Mesendoderm (in vitro differentiated cells): ENCODE data around the gene CACNA1C.

Experiments
- DNase-seq: peaks from one replicate; pipeline ENCODE4 v3.0.0; 2013
- H2AK5ac ChIP-seq: 2 replicates; pipeline ENCODE4 v1.6.1; 2013; ENCODE audit warnings: low read length, inconsistent platforms
- H2BK120ac ChIP-seq: 2 replicates; pipeline ENCODE4 v1.6.1; 2013; ENCODE audit warnings: low read depth, mild to moderate bottlenecking, low read length, moderate library complexity, mixed read lengths
- H2BK15ac ChIP-seq: replicated peaks from 2 replicates; pipeline ENCODE4 v1.6.1; 2013; ENCODE audit warnings: low read depth, mild to moderate bottlenecking, moderate library complexity
- H2BK5ac ChIP-seq: 2 replicates; pipeline ENCODE4 v1.6.1; 2013; ENCODE audit warnings: low read length, inconsistent platforms
- H3K18ac ChIP-seq: 2 replicates; pipeline ENCODE4 v1.6.1; 2013; ENCODE audit warnings: mild to moderate bottlenecking, low read length, mixed read lengths
- H3K23ac ChIP-seq: one replicate; pipeline ENCODE4 v1.6.1; 2013; ENCODE audit warnings: low read length
- H3K27ac ChIP-seq: 2 replicates; pipeline ENCODE4 v1.5.1; 2013; ENCODE audit warnings: low read depth, mild to moderate bottlenecking, inconsistent platforms, low read length, moderate library complexity
- H3K27me3 ChIP-seq: 2 replicates; pipeline ENCODE4 v1.6.1; 2013; ENCODE audit warnings: low read length, control low read depth, mild to moderate bottlenecking, inconsistent platforms; ENCODE audit not compliant: insufficient read depth, poor library complexity
- H3K36me3 ChIP-seq: 2 replicates; pipeline ENCODE4 v1.6.1; 2013; ENCODE audit warnings: low read length, inconsistent platforms; ENCODE audit not compliant: control insufficient read depth, insufficient read depth
- H3K4ac ChIP-seq: one replicate; pipeline ENCODE4 v1.6.1; 2013; ENCODE audit warnings: low read depth, mild to moderate bottlenecking, low read length, moderate library complexity
- H3K4me1 ChIP-seq: 2 replicates; pipeline ENCODE4 v1.6.1; 2013; ENCODE audit warnings: low read depth, low read length, inconsistent platforms; ENCODE audit not compliant: control insufficient read depth
- H3K4me2 ChIP-seq: 2 replicates; pipeline ENCODE4 v1.6.1; 2013; ENCODE audit warnings: low read length
- H3K4me3 ChIP-seq: 2 replicates; pipeline ENCODE4 v1.5.1; 2013; ENCODE audit warnings: mild to moderate bottlenecking, low read length
- H3K56ac ChIP-seq: one replicate; pipeline ENCODE4 v1.6.1; 2013; ENCODE audit warnings: low read length
- H3K79me1 ChIP-seq: 2 replicates; pipeline ENCODE4 v1.6.1; 2013; ENCODE audit warnings: low read length, inconsistent platforms
- H3K79me2 ChIP-seq: 2 replicates; pipeline ENCODE4 v1.6.1; 2013; ENCODE audit warnings: mild to moderate bottlenecking, low read length; ENCODE audit not compliant: control insufficient read depth, insufficient read depth
- H3K9ac ChIP-seq: 2 replicates; pipeline ENCODE4 v1.6.1; 2013; ENCODE audit warnings: low read length, inconsistent platforms
- H4K5ac ChIP-seq: one replicate; pipeline ENCODE4 v1.6.1; 2013; ENCODE audit warnings: low read length
- H4K8ac ChIP-seq: one replicate; pipeline ENCODE4 v1.6.1; 2013; ENCODE audit warnings: low read depth, mild to moderate bottlenecking, control low read depth, low read length, moderate library complexity
- WGBS: extraction: QIAGEN DNeasy Blood & Tissue Kit; methylation state at CpG from one replicate; pipeline ENCODE4 v1.1.7; 2013; ENCODE audit warnings: low lambda C conversion rate, missing lambda C conversion rate; ENCODE audit not compliant: insufficient coverage; ENCODE audit errors: extremely low coverage; 5-methylcytosine and 5-hydroxymethylcytosine counted together

Gene CACNA1C

GRCh38 chr12:2112401-2112800, 59.6 kb downstream of the CACNA1C start:
- no peaks in the 10 kb centered on the region for H3K4me1 ChIP-seq
- no peak overlapping the region for H3K18ac ChIP-seq
- no peaks in the 10 kb centered on the region for H3K79me2 ChIP-seq
- no peak overlapping the region for H3K56ac ChIP-seq
- WGBS = no CpG with 5 or more reads among the region's 7 CpGs
- no peak overlapping the region for H2AK5ac ChIP-seq
- H2BK15ac ChIP-seq = no peak overlapping the region
- H4K5ac ChIP-seq = no peak overlapping the region
- no peaks in the 10 kb centered on the region for H3K36me3 ChIP-seq
- H3K27me3 ChIP-seq = no peaks in the 10 kb centered on the region
- no peak for DNase-seq
- H4K8ac ChIP-seq = no peak overlapping the region
- H3K79me1 ChIP-seq = no peaks in the 10 kb centered on the region
- no peak overlapping the region for H3K4ac ChIP-seq
- H2BK5ac ChIP-seq = no peak overlapping the region
- H3K4me2 ChIP-seq = no peak overlapping the region
- no peak overlapping the region for H2BK120ac ChIP-seq
- H3K23ac ChIP-seq = no peak overlapping the region
- no peak overlapping the region for H3K27ac ChIP-seq
- H3K9ac ChIP-seq = no peak overlapping the region
- H3K4me3 ChIP-seq = no peak overlapping the region

- no peaks in the 10 kb centered on the region for H3K4me1 ChIP-seq
- DNase-seq = no peak
- no peak overlapping the region for H2BK5ac ChIP-seq
- no peak overlapping the region for H4K8ac ChIP-seq
- H3K36me3 ChIP-seq = no peaks in the 10 kb centered on the region
- no peaks in the 10 kb centered on the region for H3K27me3 ChIP-seq
- H3K9ac ChIP-seq = no peak overlapping the region
- H3K18ac ChIP-seq = no peak overlapping the region
- H3K79me2 ChIP-seq = no peaks in the 10 kb centered on the region
- H2BK15ac ChIP-seq = no peak overlapping the region
- no peak overlapping the region for H3K4me3 ChIP-seq
- H3K4me2 ChIP-seq = no peak overlapping the region
- no peak overlapping the region for H2AK5ac ChIP-seq
- H3K27ac ChIP-seq = no peak overlapping the region
- H4K5ac ChIP-seq = no peak overlapping the region
- no peak overlapping the region for H3K56ac ChIP-seq
- no peak overlapping the region for H2BK120ac ChIP-seq
- no CpG with 5 or more reads among the region's 14 CpGs for WGBS
- H3K23ac ChIP-seq = no peak overlapping the region
- H3K79me1 ChIP-seq = no peaks in the 10 kb centered on the region
- H3K4ac ChIP-seq = no peak overlapping the region
These were observed 60.5 kb downstream of the CACNA1C start for GRCh38 chr12:2113119-2113912.

- no peaks in the 10 kb centered on the region for H3K27me3 ChIP-seq
- H3K4me1 ChIP-seq = no peaks in the 10 kb centered on the region
- H3K18ac ChIP-seq = no peak overlapping the region
- H3K79me1 ChIP-seq = no peaks in the 10 kb centered on the region
- H4K5ac ChIP-seq = no peak overlapping the region
- H3K56ac ChIP-seq = no peak overlapping the region
- H2BK5ac ChIP-seq = no peak overlapping the region
- no peak overlapping the region for H3K4me3 ChIP-seq
- no peak overlapping the region for H3K9ac ChIP-seq
- no peak for DNase-seq
- H4K8ac ChIP-seq = no peak overlapping the region
- no peak overlapping the region for H2BK120ac ChIP-seq
- no CpG with 5 or more reads among the region's 2 CpGs for WGBS
- no peaks in the 10 kb centered on the region for H3K79me2 ChIP-seq
- no peak overlapping the region for H3K4me2 ChIP-seq
- no peak overlapping the region for H2AK5ac ChIP-seq
- H3K23ac ChIP-seq = no peak overlapping the region
- no peak overlapping the region for H3K4ac ChIP-seq
- no peaks in the 10 kb centered on the region for H3K36me3 ChIP-seq
- no peak overlapping the region for H2BK15ac ChIP-seq
- no peak overlapping the region for H3K27ac ChIP-seq
These were observed 61.3 kb downstream of the CACNA1C start for GRCh38 chr12:2114071-2114470.

GRCh38 chr12:2115101-2115845, 62.5 kb downstream of the CACNA1C start:
- Histone ChIP-seq H3K79me1 (no peaks in the 10 kb centered on the region), H3K56ac (no peak overlapping the region), H3K4me1 (no peaks in the 10 kb centered on the region), H3K79me2 (no peaks in the 10 kb centered on the region), H2AK5ac (no peak overlapping the region), H3K4me2 (no peak overlapping the region), H3K9ac (no peak overlapping the region), H2BK120ac (no peak overlapping the region), H4K8ac (no peak overlapping the region), H2BK15ac (no peak overlapping the region), H3K27ac (no peak overlapping the region), H4K5ac (no peak overlapping the region), H3K4me3 (no peak overlapping the region), H3K18ac (no peak overlapping the region), H3K23ac (no peak overlapping the region), H2BK5ac (no peak overlapping the region), H3K36me3 (no peaks in the 10 kb centered on the region), H3K4ac (no peak overlapping the region), H3K27me3 (no peaks in the 10 kb centered on the region)
- no CpG with 5 or more reads among the region's 31 CpGs for WGBS
- DNase-seq = no peak

GRCh38 chr12:2117541-2117940, 64.8 kb downstream of the CACNA1C start:
- no CpG with 5 or more reads among the region's 7 CpGs for WGBS
- Histone ChIP-seq H4K8ac (no peak overlapping the region), H3K4ac (no peak overlapping the region)

More at GRCh38 chr12:2117541-2117940, 64.8 kb downstream of the CACNA1C start:
- no peak overlapping the region for H3K9ac ChIP-seq
- H3K36me3 ChIP-seq = no peaks in the 10 kb centered on the region
- H2BK120ac ChIP-seq = no peak overlapping the region
- H3K79me2 ChIP-seq = no peaks in the 10 kb centered on the region
- no peak overlapping the region for H3K27ac ChIP-seq
- H3K56ac ChIP-seq = no peak overlapping the region
- no peak overlapping the region for H2BK15ac ChIP-seq
- no peaks in the 10 kb centered on the region for H3K27me3 ChIP-seq
- no peak overlapping the region for H2BK5ac ChIP-seq
- H3K4me3 ChIP-seq = no peak overlapping the region
- no peak for DNase-seq
- H3K79me1 ChIP-seq = no peaks in the 10 kb centered on the region
- no peak overlapping the region for H2AK5ac ChIP-seq
- H3K23ac ChIP-seq = no peak overlapping the region
- no peaks in the 10 kb centered on the region for H3K4me1 ChIP-seq
- no peak overlapping the region for H3K4me2 ChIP-seq
- H4K5ac ChIP-seq = no peak overlapping the region
- H3K18ac ChIP-seq = no peak overlapping the region
